GM12878 (cell line): ENCODE data around the gene GADL1. TPM values are rescaled to one million over a fixed set of nuclear protein-coding genes. Genes with fewer than 3 reads are reported as not detected.

ENCODE experiments used
- ATAC-seq: fragments of 200-7000 bp; cut with Tn5 transposase; 3 replicates; pipeline ENCODE4 v1.9.1; 2020; ENCODE audit warnings: mild to moderate bottlenecking, moderate library complexity
- BruUV-seq: library from RNA; stranded (reverse); fragments of 400-500 nt; replicated peaks from 2 replicates; lab custom pipeline; 2021; lab: Mats Ljungman, UMichigan
- CTCF ChIA-PET: fragments of 300-600 bp; sonication (Branson Sonifier 250); formaldehyde crosslinking; extraction: SDS; loops from one replicate; lab custom pipeline; 2021; ENCODE audit warnings: inconsistent platforms; lab: Yijun Ruan, JAX
- POLR2A ChIA-PET: fragments of 350-600 bp; formaldehyde crosslinking; extraction: SDS; loops from one replicate; lab custom pipeline; 2021; ENCODE audit warnings: inconsistent platforms; lab: Charles Lee
- RAD21 ChIA-PET: fragments of 300-600 bp; sonication (Branson Sonifier 250); formaldehyde crosslinking; loops from one replicate; lab custom pipeline; 2023; ENCODE audit warnings: antibody characterized with exemption; ENCODE audit not compliant: unreplicated experiment; lab: Charles Lee
- SMC1A ChIA-PET: fragments of 300-600 bp; sonication (Branson Sonifier 250); formaldehyde crosslinking; loops from one replicate; lab custom pipeline; 2023; ENCODE audit not compliant: unreplicated experiment, uncharacterized antibody; lab: Charles Lee
- DNase-seq: peaks from one replicate; pipeline ENCODE4 v3.0.0-alpha.2; 2011; ENCODE audit warnings: low read depth, low spot score
- FAIRE-seq: peaks from 3 replicates; lab custom pipeline; 2011; peaks lifted over from hg19 to GRCh38; lab: Jason Lieb, UNC
- H2AFZ ChIP-seq: 2 replicates; pipeline ENCODE4 v1.6.0; 2011; ENCODE audit warnings: low read depth, low read length, control low read depth; ENCODE audit not compliant: control insufficient read depth
- H3K27ac ChIP-seq: 2 replicates; pipeline ENCODE4 v1.5.1; 2011; ENCODE audit warnings: control low read depth; ENCODE audit not compliant: control insufficient read depth, insufficient read depth
- H3K27me3 ChIP-seq, 2 experiments: replicated peaks in 1 of 2; 2 replicates each; pipeline versions ENCODE4 v1.6.0 to v1.6.1; 2011; ENCODE audit warnings: low read length in 1 of 2; ENCODE audit not compliant: control insufficient read depth in 2 of 2, insufficient read depth in 2 of 2
- H3K36me3 ChIP-seq, 2 experiments: 2 replicates each; pipeline ENCODE4 v1.5.1; 2011; ENCODE audit warnings: low read length in 1 of 2; ENCODE audit not compliant: control insufficient read depth in 2 of 2, insufficient read depth in 2 of 2
- H3K4me1 ChIP-seq: 2 replicates; pipeline ENCODE4 v1.6.1; 2011; ENCODE audit warnings: mild to moderate bottlenecking, low read length, moderate library complexity, mixed read lengths; ENCODE audit not compliant: control insufficient read depth, insufficient read depth
- H3K4me2 ChIP-seq: 2 replicates; pipeline ENCODE4 v1.6.0; 2011; ENCODE audit warnings: control low read depth; ENCODE audit not compliant: control insufficient read depth, insufficient read depth
- H3K4me3 ChIP-seq: fragments of 200-600 bp; sonication (generic); 2 replicates; pipeline ENCODE4 v1.5.1; 2016
- H3K79me2 ChIP-seq: 2 replicates; pipeline ENCODE4 v1.6.0; 2011; ENCODE audit warnings: low read length; ENCODE audit not compliant: control insufficient read depth, insufficient read depth
- H3K9ac ChIP-seq: 2 replicates; pipeline ENCODE4 v1.8.0; 2011; ENCODE audit warnings: low read length, control low read depth, mixed read lengths; ENCODE audit not compliant: control insufficient read depth, insufficient read depth
- H3K9me3 ChIP-seq: replicated peaks from 3 replicates; pipeline ENCODE4 v1.5.1; 2011; ENCODE audit warnings: mild to moderate bottlenecking, low read length; ENCODE audit not compliant: control insufficient read depth, insufficient read depth
- H4K20me1 ChIP-seq: 2 replicates; pipeline ENCODE4 v1.6.0; 2011; ENCODE audit not compliant: control insufficient read depth, insufficient read depth
- BHLHE40 ChIP-seq, 2 experiments: fragments of 450-650 bp in 1 of 2; IDR thresholded peaks; 2 replicates each; pipeline ENCODE4 v1.6.1; 2011 to 2017; ENCODE audit warnings: low read depth in 2 of 2, borderline replicate concordance in 1 of 2, improper control_type of control experiment in 1 of 2, low read length in 1 of 2, mild to moderate bottlenecking in 1 of 2
- BRCA1 ChIP-seq: IDR thresholded peaks from 2 replicates; pipeline ENCODE4 v1.6.1; 2011; ENCODE audit warnings: low read depth, low read length, improper control_type of control experiment
- CHD4 ChIP-seq: fragments of 200-600 bp; sonication (generic); IDR thresholded peaks from 2 replicates; pipeline ENCODE4 v1.6.1; 2016; ENCODE audit warnings: mild to moderate bottlenecking
- E4F1 ChIP-seq: fragments of 450-650 bp; IDR thresholded peaks from 2 replicates; pipeline ENCODE4 v1.6.1; 2018; ENCODE audit warnings: borderline replicate concordance, mild to moderate bottlenecking; ENCODE audit not compliant: partially characterized antibody
- MYC ChIP-seq: IDR thresholded peaks from 2 replicates; pipeline ENCODE4 v1.6.1; 2011; ENCODE audit warnings: mild to moderate bottlenecking, low read length, moderate library complexity, inconsistent platforms; ENCODE audit not compliant: insufficient read depth, insufficient replicate concordance, insufficient read length, severe bottlenecking
- PAX8 ChIP-seq: fragments of 450-650 bp; IDR thresholded peaks from 2 replicates; pipeline ENCODE4 v1.6.1; 2017; ENCODE audit warnings: mild to moderate bottlenecking, moderate library complexity
- PKNOX1 ChIP-seq: fragments of 450-650 bp; IDR thresholded peaks from 2 replicates; pipeline ENCODE4 v1.6.1; 2016; ENCODE audit warnings: mild to moderate bottlenecking
- WGBS: methylation state at CpG from one replicate; pipeline ENCODE4 v1.1.6; 2016; ENCODE audit warnings: low lambda C conversion rate; ENCODE audit not compliant: insufficient replicate concordance, insufficient coverage; ENCODE audit errors: missing lambda C conversion rate; 5-methylcytosine and 5-hydroxymethylcytosine counted together
- in situ Hi-C: fragments of 300-500 bp; cut with MboI; formaldehyde crosslinking; loops from 9 replicates; pipeline ENCODE4 v1.14.3; 2018; ENCODE audit warnings: mixed read lengths
- intact Hi-C: fragments of 100-400 bp; cut with micrococcal nuclease; formaldehyde crosslinking; loops from one replicate; pipeline ENCODE4 v1.14.2; 2022; ENCODE audit not compliant: unreplicated experiment
- polyA plus RNA-seq, 11 experiments: library from polyadenylated mRNA; depleted of rRNA in 4 of 11; unstranded in 6 of 11; stranded (reverse) in 5 of 11; fragments of >200 nt; fragmentation: Nextera tagmentation in 4 of 11; fragmentation: Illumina TruSeq in 1 of 11; extraction: Ambion mirVana in 4 of 11; extraction: Trizol in 1 of 11; gene quantifications; 1 replicate in 1 of 11; 2 replicates in 10 of 11; pipeline versions ENCODE4 v1.2.1 to v1.2.3, GENCODE V29; 2011 to 2016; ENCODE audit warnings: inconsistent platforms in 2 of 11, missing spikeins in 2 of 11, low read depth in 1 of 11
- total RNA-seq, 4 experiments: library from RNA; depleted of rRNA in 3 of 4; stranded (reverse); fragments of >200 nt in 3 of 4; fragmentation: Illumina TruSeq in 1 of 4; extraction: Trizol in 1 of 4; gene quantifications; 2 replicates each; pipeline versions ENCODE4 v1.2.1 to v1.2.3, GENCODE V29; 2013 to 2021

GADL1 gene
- total and polyA plus RNA-seq, 10 of the 15 experiments (the other 5 are each of a cell fraction or from before 2014, with no cell fraction given): 0.04 TPM; not detected in 9

- no peaks in the 10 kb centered on the region for H3K4me1 ChIP-seq
- WGBS: 25% methylated on average over 4 of the region's 4 CpGs
- no peak for FAIRE-seq
- no peaks in the 10 kb centered on the region for H3K36me3 ChIP-seq
- H4K20me1 ChIP-seq: no peaks in the 10 kb centered on the region
- no TSS peak for BruUV-seq
- H3K79me2 ChIP-seq: no peaks in the 10 kb centered on the region
- no peak for TF ChIP-seq E4F1
- TF ChIP-seq PAX8: no peak
- no peak for TF ChIP-seq BRCA1
- TF ChIP-seq BHLHE40 (IDR thresholded peaks at IDR 0.05; ENCODE audit: borderline replicate concordance in 1 of 2, low read depth in 2 of 2, low read length in 1 of 2): no peak
- no peak for TF ChIP-seq MYC
- no peak for TF ChIP-seq CHD4
- no peak for TF ChIP-seq PKNOX1
- no peak overlapping the region for H3K4me3 ChIP-seq
- intact Hi-C loops: no loop called here
- POLR2A ChIA-PET: no interaction called here
- no peak overlapping the region for H3K4me2 ChIP-seq
- no peaks in the 10 kb centered on the region for H3K9me3 ChIP-seq
- no peak overlapping the region for H3K27ac ChIP-seq
- H3K9ac ChIP-seq: no peak overlapping the region
- in situ Hi-C loops: no loop called here
- no peak for DNase-seq
- no peaks in the 10 kb centered on the region; a peak in 1 of 4 replicates for H3K27me3 ChIP-seq
- SMC1A ChIA-PET: no interaction called here
- no peak for ATAC-seq
- CTCF ChIA-PET: no interaction called here
- RAD21 ChIA-PET: no interaction called here
- no peak overlapping the region for H2AFZ ChIP-seq
Measured at GRCh38 chr3:30914696-30915095, 20.2 kb upstream of the GADL1 start.
